HG03571 (cell line): ENCODE measurements around the gene KRT31.
"Not testable (repeated sequence)": the region's sequence is repeated elsewhere in the genome, so short reads cannot be mapped to it uniquely, and the experiment has no call there.

ENCODE experiments used
- ATAC-seq: cut with Tn5 transposase; IDR thresholded peaks from one replicate; pipeline ENCODE4 v1.9.1; 2021; ENCODE audit not compliant: unreplicated experiment

Gene KRT31

DNA sequence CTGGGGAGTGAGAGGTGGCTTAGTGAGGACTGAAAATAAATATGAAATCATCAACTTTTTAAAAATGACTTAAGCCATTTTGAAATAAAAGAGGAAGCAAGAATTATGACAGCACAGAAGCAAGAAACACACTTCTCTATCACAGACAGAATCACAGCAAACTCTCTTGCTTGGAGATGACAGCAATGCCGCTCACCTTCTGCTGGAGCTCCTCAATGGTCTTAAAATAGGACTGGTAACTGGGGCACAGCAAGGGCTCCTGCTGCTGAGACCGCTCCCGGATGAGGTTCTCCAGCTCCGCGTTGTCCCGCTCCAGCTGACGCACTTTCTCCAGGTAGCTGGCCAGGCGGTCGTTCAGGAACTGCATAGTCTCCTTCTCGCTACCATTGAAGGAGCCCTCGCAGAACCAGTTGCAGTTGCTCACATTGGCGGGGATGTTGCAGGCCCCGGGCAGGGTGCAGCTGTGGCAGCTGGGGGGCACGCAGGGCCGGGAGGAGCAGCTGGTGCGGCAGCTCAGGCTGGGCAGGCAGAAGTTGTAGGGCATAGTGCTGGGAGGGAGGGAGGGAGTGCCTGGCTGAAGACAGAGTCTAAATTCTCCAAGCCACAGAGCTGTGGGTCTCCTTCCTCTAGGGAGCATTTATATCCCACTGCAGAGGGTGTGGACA is at the start of gene KRT31:
Gene KRT31, minus strand, starts transcription at position 613 of the 665 bp plus-strand sequence. Its CDS starts 69 bp downstream, at position 544.
- no peak for ATAC-seq

GRCh38 chr17:41446806-41447205 is 49.4 kb upstream of the KRT31 start:
- ATAC-seq: no peak

DNA sequence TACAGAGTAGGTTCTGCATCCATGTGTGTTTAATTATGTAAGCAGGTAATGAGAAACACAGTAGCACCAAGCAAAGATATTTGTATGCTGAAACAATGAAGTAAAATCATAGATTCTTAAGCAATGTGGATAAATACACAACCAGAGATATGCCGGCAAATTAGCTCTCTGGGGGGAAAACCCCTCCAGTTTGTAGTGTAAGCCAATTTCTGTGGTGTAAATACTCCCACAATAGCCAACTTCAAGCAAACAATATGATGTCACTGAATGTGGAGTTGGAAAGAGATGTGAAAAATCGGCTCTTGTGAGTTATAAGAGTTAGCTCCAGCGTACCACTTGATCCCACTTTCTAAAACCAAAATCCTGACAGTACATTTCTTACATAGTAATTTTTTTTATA is 47.2 kb upstream of the KRT31 start:
- no peak for ATAC-seq

DNA sequence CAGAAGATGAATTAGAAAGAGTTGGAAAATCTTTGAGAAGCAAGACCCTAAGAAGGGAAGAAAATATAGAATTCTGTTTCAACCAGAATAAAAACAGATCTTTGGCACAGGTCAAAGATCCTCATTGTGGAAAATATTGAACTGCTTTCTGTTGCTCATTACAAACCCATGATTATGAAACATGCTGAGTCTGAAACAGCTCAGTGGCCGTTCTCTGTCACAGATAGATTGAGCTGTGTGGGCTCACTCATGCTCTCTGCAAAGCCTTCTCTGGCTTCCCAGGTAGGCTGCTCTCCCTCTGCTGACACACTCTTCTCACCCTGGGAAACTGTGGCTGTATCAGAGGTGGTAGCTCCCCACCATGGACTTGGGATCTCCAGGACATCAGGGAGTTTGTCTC is 46.8 kb upstream of the KRT31 start:
- no peak for ATAC-seq

DNA sequence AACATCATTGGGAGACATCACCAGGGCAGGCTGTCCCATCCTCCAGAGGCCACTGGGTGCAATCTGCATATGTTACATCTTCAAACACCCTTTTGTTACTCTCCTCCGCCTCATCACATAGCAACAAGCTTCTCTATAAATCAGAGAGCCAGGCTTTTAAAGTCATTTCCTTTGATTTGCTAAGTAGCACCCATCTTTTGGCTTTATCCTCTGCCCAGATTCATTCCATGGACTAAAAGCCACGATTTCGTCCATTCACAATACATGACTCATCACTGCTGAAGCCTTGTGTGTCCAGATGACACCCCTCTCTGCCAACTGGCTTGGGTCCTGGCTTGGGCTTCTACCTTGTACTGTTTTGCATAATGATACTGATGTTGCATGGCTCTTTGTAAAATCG is 45.3 kb upstream of the KRT31 start:
- ATAC-seq: no peak

- ATAC-seq: no peak
Measured at GRCh38 chr17:41440531-41441033, 43.2 kb upstream of the KRT31 start, which contains the start of gene KRT38. TSS of gene KRT38 (minus strand) at chr17:41440983. CDS start at chr17:41440921, 62 bp downstream.

DNA sequence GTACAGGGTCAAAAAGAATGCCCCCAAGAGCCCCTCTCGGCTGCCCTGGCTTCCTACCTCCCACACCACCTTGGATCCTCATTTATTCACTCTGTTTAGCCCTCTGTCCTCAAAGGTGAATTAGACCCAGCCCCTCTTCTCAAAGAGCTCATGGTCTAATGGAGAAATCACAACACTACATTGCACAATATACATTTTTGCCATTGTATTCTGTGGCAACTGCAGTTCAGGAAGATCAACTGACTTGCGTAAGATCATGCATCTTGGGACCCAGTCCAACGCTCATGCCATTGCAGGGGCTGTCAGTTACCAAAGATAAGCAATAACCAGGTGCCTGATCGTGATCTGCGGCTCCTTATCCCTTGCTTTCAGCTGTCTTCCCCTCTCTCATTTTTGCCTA is 42.0 kb upstream of the KRT31 start:
- ATAC-seq: no peak

GRCh38 chr17:41437769-41438168 is 40.4 kb upstream of the KRT31 start:
- no peak for ATAC-seq

DNA sequence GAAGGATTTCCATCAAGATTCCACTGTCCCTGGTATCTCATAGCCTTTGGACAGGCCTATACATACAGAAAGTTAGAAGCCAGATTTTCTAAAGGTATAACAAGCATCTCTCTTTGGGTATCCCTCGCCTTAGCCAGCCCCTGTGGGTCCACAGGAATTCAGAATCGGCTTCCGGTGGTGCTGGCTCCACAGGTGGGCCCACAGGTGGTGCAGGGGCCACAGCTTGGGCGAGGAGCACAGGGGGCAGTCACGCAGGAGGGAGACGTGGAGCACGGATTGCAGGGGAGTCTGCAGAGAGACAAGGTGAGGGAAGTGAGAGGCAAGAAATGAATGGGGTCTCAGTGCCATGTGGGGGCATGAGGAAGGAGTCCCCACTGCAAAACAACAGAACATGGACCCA is 39.8 kb upstream of the KRT31 start:
- no peak for ATAC-seq

DNA sequence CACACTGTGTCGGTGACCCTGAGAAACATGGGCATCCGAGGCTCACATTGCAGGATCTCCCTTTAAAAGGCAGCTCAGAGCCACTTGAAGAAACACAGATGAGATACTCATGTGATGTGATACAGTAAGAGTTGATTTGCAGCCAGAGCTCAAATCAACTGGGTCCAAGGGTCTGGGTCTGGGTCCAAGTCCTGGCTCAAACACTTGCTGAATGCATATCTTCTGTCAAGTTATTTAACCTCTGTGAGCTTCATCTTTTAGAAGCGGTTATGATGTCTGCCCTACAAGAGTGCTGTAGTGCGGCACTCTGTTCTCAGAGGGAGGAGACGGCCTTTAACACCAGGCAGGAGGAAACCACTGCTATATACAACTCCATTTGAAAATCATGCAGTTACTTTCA is 37.0 kb upstream of the KRT31 start:
- ATAC-seq: no peak

- ATAC-seq: no peak
Measured at GRCh38 chr17:41434005-41434404, 36.6 kb upstream of the KRT31 start.

GRCh38 chr17:41433586-41433985 is 36.2 kb upstream of the KRT31 start:
- ATAC-seq: no peak

- not testable (repeated sequence) for ATAC-seq
Measured at GRCh38 chr17:41430376-41430775, 33.0 kb upstream of the KRT31 start.

DNA sequence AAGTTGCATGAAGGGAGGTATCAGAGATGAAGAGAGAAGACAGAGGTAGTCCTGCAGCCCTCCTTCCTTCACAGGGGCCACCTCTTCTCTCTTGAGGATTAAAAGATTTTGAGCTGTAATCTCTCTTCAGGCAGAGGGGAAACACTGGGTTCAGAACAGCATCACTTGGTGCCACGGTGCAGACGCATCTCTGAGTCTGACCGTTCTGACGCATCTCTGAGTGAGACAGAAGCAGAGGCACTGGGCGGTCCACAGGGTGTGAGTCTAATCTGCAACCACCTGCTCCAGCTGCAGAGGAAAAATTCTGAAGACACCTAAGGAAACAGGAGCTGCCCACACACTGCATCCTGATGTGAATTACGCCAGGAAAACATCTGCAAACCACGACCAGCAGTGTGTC is 32.3 kb upstream of the KRT31 start:
- no peak for ATAC-seq

- ATAC-seq: no peak
Measured at GRCh38 chr17:41428591-41429291, 31.3 kb upstream of the KRT31 start.

- ATAC-seq: no peak
Measured at GRCh38 chr17:41424111-41424635, 26.8 kb upstream of the KRT31 start, which contains the start of gene KRT37. TSS of gene KRT37 (minus strand) at chr17:41424585. CDS start at chr17:41424523, 62 bp downstream.

DNA sequence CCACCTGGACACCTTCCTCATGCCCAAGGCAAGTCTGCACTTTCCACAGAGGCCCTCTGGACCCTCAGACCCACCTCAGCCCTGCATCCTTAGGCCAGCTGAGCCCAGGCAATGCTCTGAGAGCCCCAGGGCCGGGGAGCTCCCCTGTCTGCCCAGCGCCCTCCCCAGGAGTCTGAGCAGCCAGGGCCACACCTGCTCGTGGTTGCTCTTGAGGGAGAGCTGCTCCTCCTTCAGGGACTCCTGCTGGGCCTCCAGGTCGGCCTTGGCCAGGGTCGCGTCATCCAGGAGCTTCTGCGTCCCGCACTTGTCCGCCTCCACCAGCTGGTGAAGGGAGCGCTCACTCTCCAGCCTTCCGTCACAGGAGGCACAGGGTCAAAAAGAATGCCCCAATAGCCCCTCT is 25.2 kb upstream of the KRT31 start:
- ATAC-seq: not testable (repeated sequence)

- no peak for ATAC-seq
Measured at GRCh38 chr17:41421617-41422016, 24.2 kb upstream of the KRT31 start.

- no peak for ATAC-seq
Measured at GRCh38 chr17:41421116-41421515, 23.7 kb upstream of the KRT31 start.

DNA sequence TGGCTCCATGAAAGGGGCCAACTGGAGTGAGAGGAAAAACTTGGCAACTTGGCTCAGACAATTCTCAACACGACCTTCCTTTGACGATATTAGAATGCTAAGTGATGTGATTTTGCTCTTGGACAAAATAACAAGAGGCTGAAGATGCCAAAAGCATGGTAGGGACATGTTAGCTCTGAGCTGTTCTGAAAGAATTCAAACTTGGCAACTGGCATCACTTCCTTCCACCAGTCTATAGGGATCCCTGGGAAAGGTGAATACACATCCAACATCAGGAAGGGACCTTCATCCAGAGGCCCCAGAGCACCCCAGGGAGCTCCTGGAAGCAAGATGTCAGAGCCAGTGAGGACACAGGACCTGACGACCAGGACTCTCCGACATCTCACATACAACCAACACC is 22.7 kb upstream of the KRT31 start:
- no peak for ATAC-seq

- ATAC-seq: no peak
Measured at GRCh38 chr17:41419716-41420115, 22.3 kb upstream of the KRT31 start.
